HuH-7 (cell line): Measurements from ENCODE around the gene NEB.
"Not testable (repeated sequence)": the region's sequence is repeated elsewhere in the genome, so short reads cannot be mapped to it uniquely, and the experiment has no call there.

ENCODE experiments used
- DNase-seq: peaks from one replicate; pipeline ENCODE4 v3.0.0; 2011; ENCODE audit warnings: low spot score

The NEB gene

DNA sequence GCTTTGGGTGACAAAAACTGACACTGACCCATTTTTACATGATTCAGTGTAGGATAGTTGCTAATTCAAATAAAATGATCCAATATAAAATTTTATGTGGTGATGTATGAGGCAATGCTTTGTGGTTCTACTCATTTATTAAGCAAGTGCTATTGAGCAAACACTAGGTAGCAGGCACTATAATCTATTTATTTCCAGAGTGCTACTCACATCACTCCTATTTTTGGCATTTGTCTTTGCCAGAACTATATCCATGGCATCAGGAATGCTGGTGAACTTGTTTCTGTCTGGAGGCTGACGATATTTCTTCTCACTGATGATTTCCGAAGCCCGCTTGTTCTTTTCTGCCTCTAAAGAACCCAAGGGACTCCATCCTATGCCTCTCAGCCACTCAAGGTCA lies 84.3 kb downstream of the NEB start:
- DNase-seq, result no peak

- DNase-seq, result no peak
These were observed 84.9 kb downstream of the NEB start for GRCh38 chr2:151649400-151649799.

DNA sequence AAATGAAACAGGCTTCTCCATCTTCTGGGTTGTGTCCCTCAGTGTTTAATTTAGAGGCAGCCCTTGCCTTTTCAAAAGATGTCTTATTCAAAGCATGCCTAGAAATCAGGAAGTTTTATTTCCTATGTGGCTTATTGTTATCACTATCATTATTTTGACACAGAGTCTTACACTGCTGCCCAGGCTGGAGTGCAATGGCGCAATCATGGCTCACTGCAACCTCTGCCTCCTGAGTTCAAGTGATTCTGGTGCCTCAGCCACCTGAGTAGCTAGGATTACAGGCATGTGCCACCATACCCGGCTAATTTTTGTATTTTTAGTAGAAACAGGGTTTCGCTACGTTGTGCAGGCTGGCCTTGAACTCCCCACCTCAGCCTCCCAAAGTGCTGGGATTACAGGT lies 87.8 kb downstream of the NEB start:
- DNase-seq, result not testable (repeated sequence)

- DNase-seq, result no peak
These were observed 89.7 kb downstream of the NEB start for GRCh38 chr2:151644580-151644979.

DNA sequence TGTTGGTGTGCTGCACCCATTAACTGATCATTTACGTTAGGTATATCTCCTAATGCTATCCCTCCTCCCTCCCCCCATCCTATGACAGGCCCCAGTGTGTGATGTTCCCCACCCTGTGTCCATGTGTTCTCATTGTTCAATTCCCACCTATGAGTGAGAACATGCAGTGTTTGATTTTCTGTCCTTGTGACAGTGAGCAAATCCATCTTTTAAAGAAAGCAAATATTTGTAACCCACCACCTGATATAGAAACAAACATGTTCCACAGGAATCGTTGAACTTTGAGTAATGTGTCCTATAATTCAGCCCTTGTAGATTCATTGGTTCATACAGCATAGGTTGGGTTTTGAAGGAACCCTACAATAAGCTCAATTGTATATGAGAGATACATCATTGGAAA lies 92.4 kb downstream of the NEB start:
- DNase-seq, result not testable (repeated sequence)

DNA sequence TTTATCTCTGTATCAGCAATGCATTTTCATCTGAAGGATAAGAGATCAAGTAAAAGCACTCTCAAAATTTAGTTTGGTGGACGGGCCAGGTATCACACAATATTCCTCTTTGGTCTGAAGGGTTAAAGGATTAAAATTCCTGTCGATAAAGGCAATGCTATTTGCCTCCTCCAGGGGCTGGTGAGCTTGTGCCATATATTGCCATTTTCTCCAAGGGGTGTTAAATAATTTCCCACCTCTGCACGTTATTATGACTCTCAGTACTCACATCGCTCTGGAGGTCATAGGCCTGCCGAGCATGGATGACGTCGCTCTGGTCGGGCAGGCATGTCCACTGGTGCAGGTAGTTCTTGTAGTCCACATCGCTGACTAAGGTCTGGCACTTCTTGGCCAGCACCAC lies 94.2 kb downstream of the NEB start:
- DNase-seq, result no peak

DNA sequence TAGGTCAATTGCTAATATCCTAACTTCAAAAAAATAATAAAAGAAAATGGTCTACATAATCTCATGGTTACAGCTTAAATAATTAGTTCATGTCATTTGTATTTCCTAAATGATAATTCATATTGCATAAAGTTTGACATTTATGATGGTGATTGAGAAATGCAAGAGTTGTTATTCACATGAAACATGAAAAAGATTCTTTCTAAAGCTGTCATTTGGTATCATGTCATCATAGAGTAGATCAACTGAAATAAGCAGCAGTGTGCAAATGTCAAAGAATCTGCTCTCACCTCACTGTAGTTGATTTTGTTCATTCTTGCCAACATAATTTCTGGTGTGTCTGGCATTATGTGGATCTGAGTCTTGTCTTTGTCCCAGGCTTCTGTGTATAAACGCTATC lies 95.3 kb downstream of the NEB start:
- DNase-seq, result no peak

DNA sequence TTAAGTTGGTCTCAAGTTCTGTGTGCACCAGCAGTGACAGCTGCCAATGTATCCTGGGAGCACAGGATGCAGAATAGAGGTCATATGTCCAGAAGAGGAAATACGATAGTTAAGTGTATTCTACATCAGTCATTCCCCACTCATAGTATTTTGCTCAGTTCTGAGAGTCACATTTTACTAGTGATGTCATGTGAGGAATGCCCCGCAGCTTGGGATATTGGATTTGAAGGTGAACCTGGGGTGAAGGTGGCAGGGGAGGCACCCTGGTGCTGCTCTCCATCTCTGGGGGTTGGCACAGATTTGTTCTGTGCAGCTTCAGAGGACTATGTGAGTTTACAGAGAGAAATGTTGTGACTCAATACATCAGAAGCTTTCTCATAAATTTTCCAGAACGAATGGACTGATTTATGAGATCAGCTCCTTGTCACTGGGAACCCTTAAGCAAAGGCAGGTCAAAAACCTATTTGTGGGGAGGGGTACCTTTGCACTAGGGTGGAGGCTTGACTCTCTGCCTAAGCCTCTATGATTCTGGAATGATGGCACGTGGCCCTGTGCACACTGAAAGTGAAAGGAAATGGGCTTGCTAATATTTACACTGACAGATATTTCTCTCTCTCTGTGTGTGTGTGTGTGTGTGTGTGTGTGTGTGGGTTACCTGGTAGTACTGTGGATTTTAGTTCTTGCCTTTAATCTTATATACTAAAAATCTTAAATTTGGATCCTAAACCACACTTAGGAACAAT lies 95.9 kb downstream of the NEB start:
- DNase-seq, result no peak

DNA sequence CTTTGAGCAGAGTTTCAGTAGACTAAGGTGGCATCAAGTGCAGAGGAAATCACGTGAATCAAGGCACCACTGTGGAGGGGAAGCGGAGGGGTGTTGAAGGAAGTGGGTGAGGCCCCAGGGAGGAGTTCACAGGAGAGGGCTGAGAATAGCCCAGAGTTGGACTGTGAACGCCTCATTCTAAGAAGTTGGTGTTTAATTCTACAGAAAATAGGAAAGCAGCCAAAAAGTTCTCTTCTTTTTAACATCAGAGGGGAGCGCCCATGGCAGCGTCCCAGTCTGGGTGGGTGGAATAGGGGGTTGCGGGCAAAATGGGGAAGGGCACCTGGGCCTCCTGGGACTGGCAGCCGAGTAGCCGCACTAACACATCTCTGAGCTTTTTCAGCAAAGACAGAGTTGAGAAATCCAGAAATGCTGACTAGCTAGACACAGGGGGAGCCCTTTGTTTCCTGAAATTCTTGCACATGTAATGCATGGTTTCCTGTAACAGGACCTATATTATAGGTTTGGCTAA lies 97.0 kb downstream of the NEB start:
- no peak for DNase-seq

DNA sequence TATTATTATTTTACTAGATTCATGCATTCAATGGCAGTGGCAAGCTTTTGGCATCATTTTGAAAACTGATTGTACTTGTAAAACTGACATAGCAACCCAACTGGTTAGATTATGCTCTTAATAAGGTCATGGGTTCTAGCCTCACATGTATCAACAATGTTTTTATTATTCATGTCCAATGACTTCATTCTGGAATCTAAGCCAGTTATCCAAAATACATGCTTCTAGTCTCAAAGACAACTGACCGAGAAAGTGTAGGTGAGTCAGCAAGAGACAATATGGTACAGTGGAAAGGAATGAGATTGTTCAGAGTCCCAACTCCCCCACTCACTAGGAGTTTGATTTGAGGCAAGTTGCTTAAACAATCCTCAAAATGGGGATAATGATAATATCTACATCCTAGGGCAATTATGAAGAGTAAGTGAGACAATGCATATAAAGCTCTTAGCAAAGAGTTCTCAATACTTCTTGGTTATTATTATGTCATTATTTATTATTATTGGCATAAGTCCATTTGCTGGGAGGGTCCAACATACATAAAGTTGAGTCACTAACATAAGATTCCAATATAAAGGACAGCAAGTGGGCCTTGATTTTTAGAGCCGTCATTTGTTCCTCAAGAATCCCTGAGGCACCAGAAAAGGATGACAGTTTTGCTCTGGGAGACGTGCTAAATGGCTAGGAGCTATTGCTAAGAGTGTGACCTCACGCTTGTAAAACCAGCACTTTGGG lies 99.4 kb downstream of the NEB start:
- no peak for DNase-seq

DNA sequence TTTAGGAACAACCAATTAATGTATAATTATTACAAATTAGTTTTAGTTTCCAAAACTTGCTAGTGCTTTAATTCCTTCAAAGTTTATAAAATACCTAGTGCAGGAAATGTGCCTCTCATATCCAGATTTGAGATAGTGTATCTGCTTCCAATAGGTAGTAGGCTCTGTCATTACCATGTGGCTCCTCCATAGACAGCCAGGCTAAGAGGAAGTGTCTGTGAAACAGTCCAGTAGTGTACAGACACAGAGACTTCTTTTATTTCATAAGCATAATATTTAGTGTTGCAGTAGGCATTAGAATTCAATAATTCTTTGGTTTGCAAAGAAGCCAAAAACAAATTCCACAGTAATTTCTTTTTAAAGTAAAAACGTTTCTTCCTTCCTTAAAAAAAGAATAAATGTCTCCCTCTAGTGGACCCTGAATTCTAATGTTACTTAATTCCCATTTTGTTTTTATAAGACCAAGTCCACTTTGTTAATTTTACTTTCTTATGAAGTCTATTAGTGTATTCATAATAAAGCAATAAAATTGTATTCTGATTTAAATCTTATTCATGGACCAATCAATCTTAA lies 101.2 kb downstream of the NEB start:
- no peak for DNase-seq

GRCh38 chr2:151630372-151630771 lies 103.9 kb downstream of the NEB start:
- DNase-seq, result peak; percentile 17

- no peak for DNase-seq
These were observed 106.9 kb downstream of the NEB start for GRCh38 chr2:151627353-151627752.

GRCh38 chr2:151624271-151624670 lies 110.0 kb downstream of the NEB start:
- DNase-seq, result no peak

DNA sequence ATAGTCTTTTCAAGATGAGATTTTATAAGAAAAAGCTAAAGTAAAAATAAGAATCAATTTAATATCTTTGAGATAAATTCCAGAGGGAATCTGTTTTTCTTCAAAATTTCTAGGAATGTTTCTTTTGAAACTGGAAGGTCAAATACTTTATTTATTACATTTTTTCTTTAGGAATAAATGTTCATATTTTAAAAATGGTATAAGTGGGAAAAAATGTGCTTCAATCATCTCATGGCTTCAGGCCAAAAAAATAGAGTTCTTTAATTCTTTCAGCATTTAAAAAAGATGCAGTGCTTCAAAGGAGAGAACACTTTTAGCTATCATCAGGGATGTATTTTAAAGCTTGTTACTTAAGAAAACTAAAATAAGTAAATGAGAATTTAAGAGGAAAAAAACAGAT lies 110.6 kb downstream of the NEB start:
- DNase-seq, result no peak

DNA sequence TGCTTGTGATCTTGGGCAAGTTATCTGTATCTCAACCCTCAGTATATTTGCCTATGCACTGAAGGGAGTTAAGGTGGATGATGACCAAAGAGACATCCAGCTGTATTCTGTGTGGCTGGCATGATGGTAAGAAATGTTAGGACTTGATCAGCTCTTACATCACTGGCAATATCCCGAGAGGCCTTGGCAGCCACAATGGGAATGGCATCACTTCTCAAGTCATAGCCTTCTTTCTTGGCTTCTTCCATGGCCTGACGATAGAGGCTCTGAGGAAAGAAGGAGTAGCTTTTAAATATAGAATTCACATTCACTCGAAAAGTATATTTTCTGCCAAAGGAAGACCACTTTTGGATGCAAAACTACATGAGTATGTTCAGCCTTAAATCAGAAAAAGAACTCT lies 113.5 kb downstream of the NEB start:
- no peak for DNase-seq

GRCh38 chr2:151619337-151619989 lies 114.8 kb downstream of the NEB start:
- DNase-seq, result no peak

DNA sequence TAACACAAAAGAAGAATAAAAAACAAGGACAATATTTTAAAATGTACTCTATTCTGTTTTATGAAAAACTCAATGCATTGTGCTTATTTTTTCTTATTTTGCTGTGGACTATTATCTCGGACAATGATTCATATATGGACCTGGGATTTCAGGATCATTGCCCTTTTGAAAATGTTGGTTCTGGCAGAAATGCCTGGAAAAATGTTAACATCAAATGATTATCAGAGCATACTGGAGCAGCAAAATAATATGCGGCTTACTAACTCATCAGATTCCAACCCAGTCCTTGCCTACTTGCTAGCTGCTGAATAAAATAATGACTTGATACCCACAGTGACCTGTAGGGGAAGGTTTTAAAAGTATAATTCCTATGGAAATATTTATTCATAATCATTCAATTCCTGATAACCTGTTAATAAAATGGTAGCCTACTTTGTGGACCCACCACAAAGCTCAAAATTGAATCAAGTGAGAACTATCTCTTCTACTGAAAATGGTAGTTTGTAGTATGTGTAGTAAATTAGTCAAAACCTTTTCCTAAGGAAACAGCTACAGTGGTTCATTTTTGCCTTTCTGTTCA lies 117.4 kb downstream of the NEB start:
- DNase-seq, result no peak

- DNase-seq, result no peak
These were observed 119.5 kb downstream of the NEB start for GRCh38 chr2:151614606-151615306.

DNA sequence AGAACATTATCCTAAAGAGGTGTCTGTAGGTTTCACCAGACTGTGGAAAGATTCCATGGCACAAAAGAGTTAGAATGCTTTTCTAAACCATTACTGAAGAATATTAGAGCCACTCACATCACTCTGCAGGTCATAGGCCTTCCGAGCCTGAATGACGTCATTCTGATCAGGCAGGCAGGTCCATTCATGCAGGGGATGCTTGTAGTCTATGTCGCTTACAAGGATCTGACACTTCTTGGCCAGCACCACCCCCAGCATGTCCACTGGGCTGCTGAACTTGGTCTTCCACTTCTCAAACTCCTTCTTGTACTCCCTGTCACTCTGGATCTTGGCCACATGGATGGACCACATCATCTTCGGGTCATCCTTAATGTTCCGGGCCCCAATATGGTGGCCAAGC lies 120.1 kb downstream of the NEB start:
- DNase-seq, result no peak

- no peak for DNase-seq
These were observed 122.9 kb downstream of the NEB start for GRCh38 chr2:151611351-151611750.

- DNase-seq, result no peak
These were observed 124.0 kb downstream of the NEB start for GRCh38 chr2:151610310-151610709.
